Heart right ventricle (tissue), 16 donors: ENCODE measurements around the gene C6orf163. TPM values are rescaled to one million over a fixed set of nuclear protein-coding genes. Genes with fewer than 3 reads are reported as not detected.

Source experiments
- ATAC-seq, 8 donors: fragments of 200-7000 bp; cut with Tn5 transposase; one replicate each; pipeline ENCODE4 v1.9.1; 2020; ENCODE audit warnings: mild to moderate bottlenecking in 8 of 8, moderate library complexity in 8 of 8, moderate number of reproducible peaks in 1 of 8
- DNase-seq, 2 donors: peaks; one replicate each; pipeline ENCODE4 v3.0.0-alpha.2; 2020
- H3K27ac ChIP-seq, 10 donors: fragments of 200-600 bp; sonication (generic) in 2 of 10; one replicate each; pipeline versions ENCODE4 v1.5.0 to v1.8.0; 2020 to 2022; ENCODE audit warnings: mild to moderate bottlenecking in 3 of 10
- H3K27me3 ChIP-seq, 7 donors: fragments of 200-600 bp; one replicate each; pipeline ENCODE4 v1.8.0; 2021 to 2022; ENCODE audit warnings: mild to moderate bottlenecking in 2 of 7
- H3K36me3 ChIP-seq, 9 donors: fragments of 200-600 bp; sonication (generic) in 1 of 9; one replicate each; pipeline versions ENCODE4 v1.5.0 to v1.8.0; 2020 to 2022; ENCODE audit warnings: mild to moderate bottlenecking in 2 of 9
- H3K4me1 ChIP-seq, 9 donors: fragments of 200-600 bp; sonication (generic) in 1 of 9; one replicate each; pipeline versions ENCODE4 v1.5.0 to v1.8.0; 2020 to 2022; ENCODE audit warnings: mild to moderate bottlenecking in 4 of 9
- H3K4me3 ChIP-seq, 10 donors: fragments of 200-600 bp; sonication (generic) in 2 of 10; one replicate each; pipeline versions ENCODE4 v1.5.0 to v1.8.0; 2020 to 2022; ENCODE audit warnings: mild to moderate bottlenecking in 7 of 10, moderate library complexity in 2 of 10
- H3K9me3 ChIP-seq, 11 donors: fragments of 200-600 bp in 10 of 11; sonication (generic) in 2 of 11; one replicate each; pipeline versions ENCODE4 v1.5.0 to v1.8.0; 2013 to 2022; ENCODE audit warnings: mild to moderate bottlenecking in 2 of 11, control low read depth in 1 of 11, moderate library complexity in 1 of 11
- CTCF ChIP-seq, 9 donors: fragments of 200-600 bp; sonication (generic) in 2 of 9; IDR thresholded peaks; one replicate each; pipeline versions ENCODE4 v1.5.0 to v1.8.0; 2021 to 2022; ENCODE audit warnings: antibody characterized with exemption in 9 of 9, mild to moderate bottlenecking in 5 of 9, moderate library complexity in 1 of 9
- WGBS, 2 donors: extraction: QIAGEN DNeasy Blood & Tissue Kit; methylation state at CpG; one replicate each; pipeline ENCODE4 v1.1.7; 2013; ENCODE audit warnings: inconsistent platforms in 1 of 2; 5-methylcytosine and 5-hydroxymethylcytosine counted together
- intact Hi-C, 10 donors: fragments of 100-400 bp; cut with DNase I; formaldehyde crosslinking; loops; one replicate each; pipeline versions ENCODE4 v1.11.1 to v1.14.2; 2022
- polyA plus RNA-seq, 2 donors: library from polyadenylated mRNA; stranded (reverse); fragments of 200-250 nt; gene quantifications; one replicate each; pipeline ENCODE4 v1.2.3, GENCODE V29; 2013
- total RNA-seq, 10 donors: library from RNA; stranded (reverse); fragmentation: NEBNext Ultra II Directional in 3 of 10; extraction: Animal tissue kit (Norgen Biotek cat#: 25700) in 3 of 10; gene quantifications; one replicate each; pipeline versions ENCODE4 v1.2.1 to v1.2.4, GENCODE V29; 2021 to 2023
- donor health status: Arrhythmogenic right ventricular cardiomyopathy.
- donor health status: ischemic (EF 13 %, LVEDD 7.1; RV severe dilation, severe dysfunction).
- donor health status: healthy with polysubstance abuse.
- donor health status: DM: no; HTN: yes; CAD: no.
- donor health status: DM: no; HTN: no; CAD: no.
- donor health status: ischemic (EF 25% LVEDD 6.9; RV normal size, moderate dysfunction).
- donor health status: ischemic (EF 25% LVEDD 5.7; RV mildly dilated, moderate dysfunction).
- donor health status: healthy.
- donor health status: DM: yes; HTN: yes; CAD: no.
- donor health status: Ischemic cardiomyopathy.
- donor health status: ischemic (EF 35%, LVEDD 5.7; RV mildly dilated, moderate dysfunction).
- donor health status: nonischemic (EF 11% LVEDD 7.7; RV severe dilation, severe dysfunction).
- donor health status: DM: yes; HTN: yes; CAD: no.
- donor health status: PGD.
- donor health status: ischemic (EF 29% LVEDD 5.4; RV normal size, mild dysfunction).
- donor health status: nonischemic (EF 23%, LVEDD 6.1; RV moderate dilation, normal function).

C6orf163 gene
- total and polyA plus RNA-seq, 12 donors: 0.35 to 7.7 (median 2.0) TPM

GRCh38 chr6:87376643-87377042 is 32.0 kb downstream of the C6orf163 start:
- ATAC-seq (no peak), DNase-seq (no peak)
- Histone ChIP-seq H3K9me3 (peaks cover 0 to 11% (median 0%) of the 10 kb centered on the region in 11 donors), H3K4me1 (peaks cover 0 to 5% (median 0%) of the 10 kb centered on the region in 9 donors), H3K27ac (no peak overlapping the region), H3K27me3 (no peaks in the 10 kb centered on the region), H3K36me3 (peaks cover 0 to 11% (median 0%) of the 10 kb centered on the region in 9 donors), H3K4me3 (no peak overlapping the region)
- TF ChIP-seq CTCF (IDR thresholded peaks at IDR 0.05): no peak
- 94 to 96% methylated on average over 2 of the region's 2 CpGs for WGBS, 2 donors
- intact Hi-C loops: no loop called here

- H3K4me3 ChIP-seq: peak overlapping the region in 1 of 10 donors; percentile 9
- intact Hi-C loops: no loop called here
- H3K4me1 ChIP-seq: peaks cover 0 to 5% (median 0%) of the 10 kb centered on the region in 9 donors
- no peak overlapping the region for H3K27ac ChIP-seq
- TF ChIP-seq CTCF (IDR thresholded peaks at IDR 0.05): no peak
- H3K9me3 ChIP-seq: no peaks in the 10 kb centered on the region
- peaks cover 0 to 11% (median 0%) of the 10 kb centered on the region in 9 donors for H3K36me3 ChIP-seq
- H3K27me3 ChIP-seq: no peaks in the 10 kb centered on the region
- ATAC-seq (peak in 1 of 8 donors; percentile 69), DNase-seq (no peak)
- WGBS, 2 donors: 75 to 80% methylated on average over 4 of the region's 4 CpGs
Measured at GRCh38 chr6:87378947-87379346, 34.3 kb downstream of the C6orf163 start.

- 88 to 91% methylated on average over 5 of the region's 5 CpGs for WGBS, 2 donors
- ATAC-seq (no peak), DNase-seq (no peak)
- intact Hi-C loops: no loop called here
- Histone ChIP-seq H3K27me3 (no peaks in the 10 kb centered on the region), H3K9me3 (no peaks in the 10 kb centered on the region), H3K4me1 (peaks cover 0 to 5% (median 0%) of the 10 kb centered on the region in 9 donors), H3K36me3 (no peaks in the 10 kb centered on the region), H3K4me3 (no peak overlapping the region), H3K27ac (no peak overlapping the region)
- no peak for TF ChIP-seq CTCF (IDR thresholded peaks at IDR 0.05)
Measured at GRCh38 chr6:87382861-87383260, 38.2 kb downstream of the C6orf163 start.

- H3K9me3 ChIP-seq: no peaks in the 10 kb centered on the region
- DNase-seq: no peak
- ATAC-seq: no peak
- intact Hi-C loops: no loop called here
- peaks cover 0 to 2% (median 0%) of the 10 kb centered on the region in 9 donors for H3K4me1 ChIP-seq
- no peak overlapping the region for H3K27ac ChIP-seq
- 49 to 75% methylated on average over 1 of the region's 1 CpG for WGBS, 2 donors
- TF ChIP-seq CTCF (IDR thresholded peaks at IDR 0.05): no peak
- H3K4me3 ChIP-seq: no peak overlapping the region
- H3K27me3 ChIP-seq: no peaks in the 10 kb centered on the region
- no peaks in the 10 kb centered on the region for H3K36me3 ChIP-seq
Measured at GRCh38 chr6:87384038-87384437, 39.4 kb downstream of the C6orf163 start.
